Nephron progenitor cell (in vitro differentiated cells): ENCODE results near the gene COL27A1.

Experiments
- DNase-seq: peaks from one replicate; pipeline ENCODE4 v3.0.0; 2021
- H3K27ac Mint-ChIP-seq: 2 replicates; pipeline ENCODE4 v1.8.0; 2021; ENCODE audit warnings: mild to moderate bottlenecking, moderate library complexity, mixed read lengths
- H3K27me3 Mint-ChIP-seq: 2 replicates; pipeline ENCODE4 v1.8.0; 2021; ENCODE audit warnings: mild to moderate bottlenecking, low read depth, mixed read lengths; ENCODE audit not compliant: poor library complexity
- H3K36me3 Mint-ChIP-seq: 2 replicates; pipeline ENCODE4 v1.8.0; 2021; ENCODE audit warnings: low read depth, mixed read lengths
- H3K4me1 Mint-ChIP-seq: 2 replicates; pipeline ENCODE4 v1.8.0; 2021; ENCODE audit warnings: mixed read lengths
- H3K4me3 Mint-ChIP-seq: 2 replicates; pipeline ENCODE4 v1.8.0; 2021; ENCODE audit warnings: mild to moderate bottlenecking, moderate library complexity, mixed read lengths
- H3K9me3 Mint-ChIP-seq: 2 replicates; pipeline ENCODE4 v1.8.0; 2021; ENCODE audit warnings: mild to moderate bottlenecking, moderate library complexity, mixed read lengths
- CTCF ChIP-seq: fragments of 200-600 bp; sonication (generic); IDR thresholded peaks from 2 replicates; pipeline ENCODE4 v1.5.0; 2021; ENCODE audit warnings: antibody characterized with exemption

COL27A1 gene

GRCh38 chr9:114282104-114282485 lies 126.8 kb downstream of the COL27A1 start:
- Mint-ChIP-seq H3K4me1 (peaks cover 51% of the 10 kb centered on the region), H3K27me3 (no peaks in the 10 kb centered on the region)

GRCh38 chr9:114282507-114282906 lies 127.2 kb downstream of the COL27A1 start:
- H3K27me3 Mint-ChIP-seq = no peaks in the 10 kb centered on the region
- H3K9me3 Mint-ChIP-seq = no peaks in the 10 kb centered on the region
- H3K4me3 Mint-ChIP-seq = no peak overlapping the region
- H3K36me3 Mint-ChIP-seq = peaks cover 29% of the 10 kb centered on the region
- DNase-seq = no peak
- TF ChIP-seq CTCF = no peak
- peaks cover 46% of the 10 kb centered on the region for H3K4me1 Mint-ChIP-seq
- H3K27ac Mint-ChIP-seq = peak overlapping the region; percentile 36

More at GRCh38 chr9:114282104-114282485, 126.8 kb downstream of the COL27A1 start:
- H3K27ac Mint-ChIP-seq = peak overlapping the region; percentile 36
- H3K36me3 Mint-ChIP-seq = peaks cover 33% of the 10 kb centered on the region
- H3K9me3 Mint-ChIP-seq = no peaks in the 10 kb centered on the region
- no peak for DNase-seq
- TF ChIP-seq CTCF = no peak
- H3K4me3 Mint-ChIP-seq = no peak overlapping the region

GRCh38 chr9:114282926-114283325 lies 127.6 kb downstream of the COL27A1 start:
- peaks cover 49% of the 10 kb centered on the region for H3K4me1 Mint-ChIP-seq
- H3K36me3 Mint-ChIP-seq = peaks cover 25% of the 10 kb centered on the region
- no peak overlapping the region for H3K27ac Mint-ChIP-seq
- no peak for TF ChIP-seq CTCF
- no peaks in the 10 kb centered on the region for H3K27me3 Mint-ChIP-seq
- no peak overlapping the region for H3K4me3 Mint-ChIP-seq
- H3K9me3 Mint-ChIP-seq = no peaks in the 10 kb centered on the region
- no peak for DNase-seq

GRCh38 chr9:114283551-114284111 lies 128.3 kb downstream of the COL27A1 start:
- TF ChIP-seq CTCF = no peak
- H3K9me3 Mint-ChIP-seq = no peaks in the 10 kb centered on the region
- DNase-seq = no peak
- no peaks in the 10 kb centered on the region for H3K27me3 Mint-ChIP-seq
- H3K27ac Mint-ChIP-seq = no peak overlapping the region
- peaks cover 56% of the 10 kb centered on the region for H3K4me1 Mint-ChIP-seq
- H3K36me3 Mint-ChIP-seq = peaks cover 18% of the 10 kb centered on the region
- H3K4me3 Mint-ChIP-seq = no peak overlapping the region

- no peak for DNase-seq
- H3K27ac Mint-ChIP-seq = peak overlapping the region; percentile 59
- H3K4me1 Mint-ChIP-seq = peaks cover 57% of the 10 kb centered on the region
Observed at GRCh38 chr9:114284316-114285060, 129.2 kb downstream of the COL27A1 start.

More at GRCh38 chr9:114284316-114285060, 129.2 kb downstream of the COL27A1 start:
- Mint-ChIP-seq H3K9me3 (no peaks in the 10 kb centered on the region), H3K27me3 (no peaks in the 10 kb centered on the region), H3K4me3 (peak overlapping the region; percentile 26), H3K36me3 (peaks cover 10% of the 10 kb centered on the region)
- TF ChIP-seq CTCF = no peak
